HG03521 (cell line): ENCODE data around the gene TDRD10.

Experiments used
- ATAC-seq: cut with Tn5 transposase; IDR thresholded peaks from one replicate; pipeline ENCODE4 v1.9.1; 2021; ENCODE audit warnings: mild to moderate bottlenecking, moderate library complexity; ENCODE audit not compliant: unreplicated experiment

The TDRD10 gene

DNA sequence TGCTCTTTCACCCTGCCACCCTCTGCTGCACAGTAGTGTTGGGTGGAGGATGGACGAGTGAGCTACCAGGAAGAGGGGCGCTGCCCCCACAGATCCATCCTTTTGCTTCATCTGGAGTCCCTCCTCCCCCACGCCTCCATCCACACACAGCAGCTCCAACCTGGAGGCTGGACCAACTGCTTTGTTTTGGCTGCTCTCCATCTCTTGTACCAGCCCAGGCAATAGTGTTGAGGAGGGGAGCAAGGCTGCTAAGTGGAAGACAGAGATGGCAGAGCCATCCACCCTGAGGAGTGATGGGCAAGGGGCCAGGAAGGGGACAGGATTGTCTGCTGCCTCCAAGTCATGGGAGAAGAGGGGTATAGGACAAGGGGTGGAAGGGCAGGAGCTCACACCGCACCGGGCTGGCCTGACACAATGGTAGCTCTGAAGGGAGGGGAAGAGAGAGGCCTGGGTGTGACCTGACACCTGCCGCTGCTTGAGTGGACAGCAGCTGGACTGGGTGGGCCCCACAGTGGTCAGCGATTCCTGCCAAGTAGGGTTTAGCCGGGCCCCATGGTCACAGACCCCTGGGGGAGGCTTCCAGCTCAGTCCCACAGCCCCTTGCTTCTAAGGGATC lies 74.0 kb downstream of the TDRD10 start:
- no peak for ATAC-seq

DNA sequence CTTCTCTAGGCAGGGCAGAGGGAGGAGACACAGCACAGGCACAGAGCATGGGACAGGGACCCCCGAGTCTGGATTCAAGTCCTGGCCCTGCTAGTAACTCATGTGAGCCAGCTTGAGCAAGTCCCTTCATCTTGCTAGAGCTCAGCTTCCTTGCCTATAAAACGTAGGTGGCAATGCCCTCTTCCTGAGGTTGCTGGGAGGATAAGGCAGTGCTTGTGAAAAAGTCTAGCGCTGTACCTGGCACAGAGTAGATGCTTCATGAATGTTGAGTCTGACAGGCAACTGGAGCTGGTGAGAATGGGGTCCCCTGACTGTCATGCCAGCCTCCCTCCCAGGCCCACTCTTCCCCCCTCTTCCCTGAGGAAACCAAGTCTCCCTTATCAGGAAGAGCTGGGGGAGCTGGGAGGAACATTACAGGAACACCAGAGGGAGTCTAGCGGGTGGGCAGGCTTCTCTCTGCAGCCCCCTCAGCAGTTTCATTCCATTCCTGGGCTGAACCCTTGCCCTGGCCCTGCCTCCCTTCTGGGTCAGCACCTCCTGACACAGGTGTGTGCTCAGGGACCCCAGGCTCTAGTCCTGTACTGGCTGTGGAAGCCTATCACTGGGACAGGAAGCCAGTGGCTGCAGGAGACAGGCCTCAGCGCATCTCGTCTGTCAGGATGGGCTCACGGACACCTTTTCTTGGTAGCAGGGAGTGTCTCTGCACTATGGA lies 75.5 kb downstream of the TDRD10 start:
- ATAC-seq = no peak

DNA sequence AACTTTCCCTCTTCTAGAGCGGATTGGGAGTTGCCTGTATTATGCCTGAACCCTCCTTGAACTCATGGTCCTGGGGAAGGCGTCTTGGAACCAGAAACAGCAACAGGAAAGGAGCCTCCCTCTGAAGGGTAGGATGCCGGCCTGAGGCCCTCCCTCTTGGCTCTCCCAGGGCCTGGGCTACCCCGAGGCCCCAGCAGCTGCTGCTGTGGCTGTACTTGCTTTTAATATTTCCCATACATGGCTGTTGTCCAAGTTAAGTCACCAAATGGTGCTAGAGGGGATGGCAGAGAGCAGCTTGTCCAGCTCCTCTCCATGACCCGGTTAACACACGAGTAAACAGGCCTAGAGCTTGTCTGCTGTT lies 76.0 kb downstream of the TDRD10 start:
- ATAC-seq = no peak

DNA sequence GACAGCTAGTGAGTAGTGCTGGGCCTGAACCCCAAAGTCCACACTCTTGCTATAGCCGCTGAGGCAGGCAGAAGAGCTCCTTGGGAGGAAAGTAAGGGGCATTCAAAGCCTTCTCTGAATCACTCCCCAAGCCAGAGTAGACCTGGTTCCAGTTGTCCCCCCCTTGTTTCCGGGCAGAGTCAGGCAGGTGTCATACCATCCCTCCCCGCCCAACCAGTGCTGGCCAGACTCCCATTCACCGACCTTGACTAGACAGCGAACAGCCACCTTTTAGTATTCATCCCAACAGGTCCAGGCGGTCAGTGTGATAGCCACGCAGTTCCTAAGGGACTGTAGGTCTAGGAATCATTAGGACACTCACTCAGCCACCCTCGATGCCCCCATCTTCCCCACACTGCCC lies 77.4 kb downstream of the TDRD10 start:
- no peak for ATAC-seq

DNA sequence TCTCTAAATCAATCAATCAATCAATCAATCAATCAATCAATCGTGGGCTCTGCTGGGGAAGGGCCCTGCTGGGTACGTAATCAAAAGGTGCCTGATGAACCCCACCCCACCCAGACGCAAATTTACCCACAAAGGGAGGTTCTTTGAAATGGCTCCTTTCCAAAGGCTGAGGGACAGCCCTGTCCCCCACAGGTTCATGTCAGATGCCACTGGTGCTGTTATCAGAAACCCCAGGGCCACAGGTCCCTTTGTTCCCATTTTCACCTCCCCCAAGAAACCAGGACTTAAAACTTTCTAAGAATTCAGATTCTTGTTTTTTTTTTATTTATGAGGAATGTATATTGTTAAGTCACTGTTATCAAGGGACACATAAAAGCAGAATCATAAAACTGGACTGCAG lies 79.7 kb downstream of the TDRD10 start:
- no peak for ATAC-seq

DNA sequence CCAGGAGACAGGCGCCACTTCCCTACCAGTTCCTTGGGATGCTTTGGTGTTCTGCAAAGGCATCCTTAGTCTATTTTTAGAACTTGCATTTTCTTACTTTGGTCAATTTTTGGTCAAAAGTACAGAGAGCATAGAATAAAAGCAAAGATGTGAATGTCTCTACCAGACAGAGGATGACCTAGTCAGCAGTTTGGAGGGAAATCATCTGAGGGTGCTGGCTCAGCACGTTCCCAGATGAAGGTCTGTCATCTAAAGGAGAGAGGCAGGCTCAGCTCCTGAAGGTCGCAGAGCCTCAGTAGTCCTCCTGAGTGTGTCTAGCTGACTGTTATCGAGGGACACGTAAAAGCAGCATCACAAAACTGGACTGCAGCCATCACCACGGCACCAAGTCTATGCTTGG lies 80.9 kb downstream of the TDRD10 start:
- ATAC-seq = no peak

DNA sequence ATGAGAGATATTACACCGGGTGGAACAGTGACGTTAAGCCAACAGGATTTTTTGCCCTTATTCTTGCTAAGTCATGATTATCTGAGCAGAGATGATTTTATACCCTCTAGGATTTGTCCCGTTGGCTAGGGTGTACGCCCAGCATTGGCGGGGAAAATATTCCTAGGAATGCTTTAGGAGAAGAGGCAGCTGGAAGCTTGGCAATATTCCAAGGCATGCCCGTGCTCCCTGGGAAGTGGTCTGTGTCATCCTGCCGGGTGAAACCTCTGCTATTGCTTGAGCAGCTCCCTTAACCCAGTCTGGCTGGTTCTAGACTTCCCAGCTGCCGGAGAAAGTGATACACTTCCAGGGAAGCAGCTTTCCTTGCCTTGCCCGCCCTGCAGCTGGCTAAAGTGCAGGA lies 81.8 kb downstream of the TDRD10 start:
- ATAC-seq = no peak

DNA sequence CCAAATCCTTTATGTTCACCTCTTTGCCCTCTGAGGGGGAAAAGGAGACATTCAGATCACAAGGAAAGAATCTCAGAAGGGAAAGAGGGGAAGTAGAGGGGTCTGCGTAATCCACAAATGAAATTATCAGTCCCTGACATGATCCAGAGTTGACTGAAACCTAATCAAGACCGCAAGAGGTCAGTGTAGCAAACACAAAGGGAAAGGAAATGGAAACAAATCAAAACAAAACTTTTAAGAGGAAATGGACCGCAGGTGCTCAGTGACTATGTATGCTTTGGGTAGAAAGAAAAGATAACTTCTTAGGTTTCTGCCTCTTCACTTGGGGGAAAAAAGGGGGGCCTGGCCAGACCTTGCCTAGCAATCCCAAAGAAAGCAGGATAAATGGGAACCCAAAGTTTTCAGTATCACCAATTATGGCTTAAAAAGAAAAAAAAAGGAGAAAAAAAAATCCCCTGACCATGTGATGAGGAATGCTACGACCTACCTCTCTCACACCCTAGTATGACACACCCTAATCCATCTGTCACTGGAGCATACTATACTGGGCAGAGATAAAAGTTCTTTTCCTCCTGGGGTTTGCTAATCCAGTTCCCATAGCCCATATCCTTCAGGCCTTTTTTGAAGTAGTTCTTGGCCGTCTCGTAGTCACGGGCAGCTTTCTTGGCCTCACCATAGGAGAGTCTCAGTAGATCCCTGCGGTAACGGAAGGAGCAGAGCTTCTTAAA lies 82.4 kb downstream of the TDRD10 start:
- ATAC-seq = no peak

DNA sequence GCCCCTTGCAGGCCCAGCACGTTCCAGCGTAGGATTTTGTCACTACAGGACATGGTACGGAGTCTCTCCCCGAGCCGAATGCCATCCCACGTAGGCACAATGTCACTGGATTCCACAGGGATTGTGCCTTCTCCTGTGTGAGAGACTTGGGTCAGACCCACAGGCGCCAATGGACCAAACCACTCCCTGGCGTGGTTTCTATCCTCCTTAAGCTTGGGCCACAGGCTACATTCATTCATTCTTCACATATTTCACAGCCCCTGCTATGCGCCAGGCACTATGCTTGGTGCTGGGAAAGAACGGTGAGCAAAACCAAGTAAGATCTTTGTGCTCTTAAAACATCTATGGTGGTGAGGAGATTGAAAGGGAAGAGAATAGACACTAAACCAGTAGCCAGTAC lies 84.2 kb downstream of the TDRD10 start:
- no peak for ATAC-seq

DNA sequence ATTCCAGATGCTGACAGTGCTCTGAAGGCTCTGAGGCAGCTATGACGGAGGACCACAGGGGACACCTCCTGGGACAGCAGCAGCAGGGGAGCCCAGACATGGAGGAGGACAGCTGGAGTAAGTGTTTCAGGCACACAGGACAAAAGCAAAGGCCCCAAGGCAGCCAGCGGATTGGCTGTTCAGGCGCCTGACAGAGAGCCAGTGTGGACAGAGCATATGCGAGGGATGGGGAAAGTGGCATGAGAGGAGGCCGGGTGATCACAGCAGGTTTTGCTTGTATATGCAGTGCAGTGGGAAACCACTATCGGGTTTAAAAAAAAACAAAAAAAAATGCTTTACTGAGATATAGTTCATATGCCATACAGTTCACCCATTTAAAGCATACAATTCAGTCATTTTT lies 84.6 kb downstream of the TDRD10 start:
- ATAC-seq = no peak

DNA sequence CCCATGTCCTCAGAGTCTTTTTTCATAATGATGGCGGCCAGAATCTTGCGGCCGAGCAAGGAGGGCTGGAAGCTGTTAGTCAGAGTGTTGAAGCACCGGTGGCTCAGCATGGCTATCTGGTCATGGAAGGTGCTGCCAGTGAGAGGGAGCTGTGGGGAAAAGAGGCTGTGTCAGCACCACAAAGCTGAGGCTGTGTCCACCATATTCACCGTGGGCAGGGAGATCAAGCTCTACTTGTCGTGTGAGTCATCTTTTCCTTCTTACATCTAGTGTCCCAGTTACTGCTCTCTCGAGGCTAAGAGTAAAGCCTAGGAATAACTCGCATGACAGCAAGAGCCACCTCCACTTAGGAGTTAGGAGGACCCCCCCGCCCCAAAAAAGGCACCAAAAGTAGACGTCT lies 87.8 kb downstream of the TDRD10 start:
- no peak for ATAC-seq

DNA sequence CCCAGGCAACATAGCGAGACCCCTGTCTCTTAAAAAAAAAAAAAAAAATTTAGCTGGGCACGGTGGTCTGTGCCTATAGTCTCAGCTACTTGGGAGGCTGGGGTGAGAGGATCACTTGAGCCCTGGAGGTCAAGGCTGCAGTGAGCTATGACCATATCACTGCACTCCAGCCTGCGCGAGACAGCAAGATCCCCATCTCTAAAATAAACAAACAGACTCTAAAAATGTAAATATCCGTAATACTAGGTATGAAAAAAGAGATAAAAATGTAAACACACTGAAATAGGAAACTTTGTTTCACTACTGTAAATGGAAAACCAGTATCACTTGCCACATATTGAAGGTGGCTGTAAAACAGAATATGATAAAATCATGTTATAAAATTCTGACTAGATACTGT lies 88.7 kb downstream of the TDRD10 start:
- ATAC-seq = no peak

DNA sequence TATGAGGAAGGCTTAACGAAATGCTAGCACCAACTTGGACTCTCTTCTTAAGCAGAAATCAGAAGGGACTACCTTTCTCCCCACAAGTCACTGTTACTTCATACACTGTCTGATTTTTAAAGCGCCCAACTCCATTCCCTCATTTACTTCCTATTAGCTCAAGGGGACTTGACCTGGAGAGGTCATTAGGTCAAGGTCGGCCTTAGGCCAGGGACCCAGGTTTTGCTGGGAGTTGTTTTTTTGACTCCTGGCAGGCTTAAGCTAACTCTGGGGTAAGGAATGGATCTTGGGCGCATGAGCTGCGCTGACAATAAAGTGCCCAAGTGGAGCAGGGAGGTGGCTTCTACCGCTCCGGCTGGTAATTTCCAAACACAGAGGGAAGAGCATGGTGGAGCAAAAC lies 89.2 kb downstream of the TDRD10 start:
- no peak for ATAC-seq

DNA sequence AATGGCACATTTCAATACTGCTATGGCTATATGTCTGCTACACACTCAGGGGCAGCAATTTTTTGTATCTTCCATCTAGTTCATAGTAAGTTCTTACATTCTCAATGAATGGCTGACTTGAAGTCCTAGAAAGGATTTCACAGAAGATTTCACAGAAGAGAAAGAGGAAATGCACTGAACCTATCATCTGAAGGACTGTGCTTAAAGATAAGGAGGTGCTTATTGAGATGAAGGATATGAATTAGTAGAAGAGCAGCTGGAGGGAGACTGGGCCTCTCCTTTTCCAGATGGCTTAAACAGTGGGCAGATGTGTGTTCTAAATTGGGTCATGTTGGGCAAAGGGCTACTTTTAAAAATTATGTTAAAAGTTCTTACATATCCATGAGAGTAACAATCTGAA lies 91.4 kb downstream of the TDRD10 start:
- ATAC-seq = no peak

DNA sequence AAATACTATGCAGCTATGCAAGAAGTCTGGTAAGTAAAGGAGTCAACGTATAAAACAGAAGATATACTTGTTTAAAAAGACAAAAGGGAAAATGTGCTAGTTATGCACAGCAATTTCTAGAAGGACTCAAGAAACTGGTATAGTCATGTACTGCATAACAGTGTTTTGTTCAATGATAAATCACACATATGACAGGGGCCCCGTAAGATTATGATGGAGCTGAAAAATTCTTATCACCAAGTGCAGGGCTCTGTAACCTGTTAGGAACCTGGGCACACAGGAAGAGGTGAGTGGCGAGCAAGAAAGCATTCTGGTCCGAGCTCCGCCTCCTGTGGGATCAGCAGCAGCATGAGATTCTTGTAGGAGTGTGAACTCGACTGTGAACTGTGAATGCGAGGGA lies 92.8 kb downstream of the TDRD10 start:
- no peak for ATAC-seq

DNA sequence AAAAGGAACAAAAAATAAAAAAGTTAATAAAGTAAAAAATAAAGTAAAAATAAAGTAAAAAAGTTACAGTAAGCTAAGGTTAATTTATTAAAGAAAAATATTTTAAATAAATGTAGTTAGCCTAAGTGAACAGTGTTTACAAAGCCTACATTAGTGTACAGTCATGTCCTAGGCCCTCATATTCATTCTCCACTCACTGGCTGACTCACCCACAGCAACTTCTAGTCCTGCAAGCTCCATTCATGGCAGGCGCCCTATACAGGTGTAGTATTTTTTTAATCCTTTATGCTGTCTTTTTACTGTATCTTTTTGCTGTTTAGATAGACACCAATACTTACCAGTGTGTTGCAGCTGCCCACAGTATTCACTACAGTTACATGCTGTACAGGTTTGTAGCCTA lies 93.6 kb downstream of the TDRD10 start:
- ATAC-seq = no peak
